Inflammatory macrophage (primary cell): ENCODE data around the gene VAC14.

Experiments used
- DNase-seq, 2 donors: peaks; one replicate each; pipeline ENCODE4 v3.0.0-alpha.2; 2020 to 2022

The VAC14 gene

GRCh38 chr16:70786020-70786755 is 14.8 kb downstream of the VAC14 start:
- peak in 1 of 2 donors; percentile 28 for DNase-seq

GRCh38 chr16:70784692-70785555 is 16.0 kb downstream of the VAC14 start:
- peak in 1 of 2 donors; percentile 45 for DNase-seq

GRCh38 chr16:70782237-70782636 is 18.7 kb downstream of the VAC14 start:
- DNase-seq, result no peak

GRCh38 chr16:70781800-70782199 is 19.2 kb downstream of the VAC14 start:
- no peak for DNase-seq

- DNase-seq, result no peak
These were observed 20.4 kb downstream of the VAC14 start for GRCh38 chr16:70780546-70780945.

- no peak for DNase-seq
These were observed 21.6 kb downstream of the VAC14 start for GRCh38 chr16:70779361-70779760.

GRCh38 chr16:70778901-70779309 is 22.1 kb downstream of the VAC14 start:
- DNase-seq, result no peak

- DNase-seq, result no peak
These were observed 23.0 kb downstream of the VAC14 start for GRCh38 chr16:70777973-70778406.

- no peak for DNase-seq
These were observed 23.5 kb downstream of the VAC14 start for GRCh38 chr16:70777496-70777895.

- no peak for DNase-seq
These were observed 25.6 kb downstream of the VAC14 start for GRCh38 chr16:70775399-70775798.

- no peak for DNase-seq
These were observed 26.7 kb downstream of the VAC14 start for GRCh38 chr16:70774261-70774660.

GRCh38 chr16:70772493-70772892 is 28.5 kb downstream of the VAC14 start:
- DNase-seq, result no peak

- peak; percentile 14 to 30 for DNase-seq
These were observed 30.1 kb downstream of the VAC14 start for GRCh38 chr16:70770626-70771552.

- no peak for DNase-seq
These were observed 30.7 kb downstream of the VAC14 start for GRCh38 chr16:70770291-70770625.

GRCh38 chr16:70769761-70770160 is 31.2 kb downstream of the VAC14 start:
- no peak for DNase-seq

- no peak for DNase-seq
These were observed 31.8 kb downstream of the VAC14 start for GRCh38 chr16:70769131-70769530.

GRCh38 chr16:70768203-70768580 is 32.8 kb downstream of the VAC14 start:
- DNase-seq, result no peak

GRCh38 chr16:70767377-70768202 is 33.4 kb downstream of the VAC14 start:
- DNase-seq, result no peak

- no peak for DNase-seq
These were observed 34.3 kb downstream of the VAC14 start for GRCh38 chr16:70766658-70767057.

GRCh38 chr16:70766176-70766575 is 34.8 kb downstream of the VAC14 start:
- DNase-seq, result no peak

GRCh38 chr16:70765491-70765890 is 35.5 kb downstream of the VAC14 start:
- no peak for DNase-seq

GRCh38 chr16:70764632-70765031 is 36.3 kb downstream of the VAC14 start:
- DNase-seq, result no peak
